GM18909 (cell line): ENCODE results near the gene GABRB2.

Experiments used
- ATAC-seq: cut with Tn5 transposase; IDR thresholded peaks from one replicate; pipeline ENCODE4 v1.9.1; 2021; ENCODE audit warnings: mild to moderate bottlenecking; ENCODE audit not compliant: unreplicated experiment, poor library complexity

The GABRB2 gene

GRCh38 chr5:161396171-161396570 is 150.4 kb downstream of the GABRB2 start:
- ATAC-seq = no peak

DNA sequence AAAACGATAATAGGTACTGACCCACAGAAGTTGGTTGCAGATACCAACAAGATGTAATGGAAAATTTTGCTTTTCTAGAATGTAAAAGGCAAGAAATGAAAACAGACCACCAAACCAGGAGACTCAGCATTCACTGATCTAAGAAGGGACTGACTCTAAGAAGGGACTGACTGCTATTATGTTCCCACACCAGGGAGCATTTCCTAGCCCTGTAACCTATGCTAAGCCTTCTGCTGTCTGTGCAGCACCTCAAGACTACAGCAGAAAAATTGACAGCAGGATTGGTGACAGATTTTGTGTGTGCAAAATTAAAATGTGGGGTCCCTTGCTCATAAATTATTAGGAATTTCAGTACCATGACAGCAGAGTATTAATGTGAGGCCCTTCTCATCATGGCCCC is 154.8 kb downstream of the GABRB2 start:
- ATAC-seq = no peak

GRCh38 chr5:161391016-161391415 is 155.5 kb downstream of the GABRB2 start:
- ATAC-seq = no peak

DNA sequence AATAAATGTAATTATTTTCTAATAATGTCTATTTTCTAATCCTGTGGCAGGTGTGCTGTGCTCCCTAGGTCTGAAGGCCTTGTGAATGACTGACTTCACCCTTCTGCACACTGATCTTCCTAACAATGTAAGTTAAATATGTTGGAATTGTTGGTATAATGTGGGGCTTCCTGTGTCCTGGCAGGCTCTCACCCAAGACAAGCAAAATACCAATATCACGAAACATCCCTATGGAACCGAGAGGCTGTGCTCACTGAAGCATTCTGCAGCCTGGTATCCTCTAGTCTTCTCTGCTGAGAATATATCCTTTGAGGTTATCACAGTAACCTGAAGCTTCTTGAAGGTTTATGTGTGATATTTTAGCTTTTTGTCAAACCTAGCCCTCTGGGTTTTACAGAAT is 159.4 kb downstream of the GABRB2 start:
- no peak for ATAC-seq

- no peak for ATAC-seq
Observed at GRCh38 chr5:161385027-161385426, 161.5 kb downstream of the GABRB2 start.

GRCh38 chr5:161382685-161383084 is 163.8 kb downstream of the GABRB2 start:
- no peak for ATAC-seq

DNA sequence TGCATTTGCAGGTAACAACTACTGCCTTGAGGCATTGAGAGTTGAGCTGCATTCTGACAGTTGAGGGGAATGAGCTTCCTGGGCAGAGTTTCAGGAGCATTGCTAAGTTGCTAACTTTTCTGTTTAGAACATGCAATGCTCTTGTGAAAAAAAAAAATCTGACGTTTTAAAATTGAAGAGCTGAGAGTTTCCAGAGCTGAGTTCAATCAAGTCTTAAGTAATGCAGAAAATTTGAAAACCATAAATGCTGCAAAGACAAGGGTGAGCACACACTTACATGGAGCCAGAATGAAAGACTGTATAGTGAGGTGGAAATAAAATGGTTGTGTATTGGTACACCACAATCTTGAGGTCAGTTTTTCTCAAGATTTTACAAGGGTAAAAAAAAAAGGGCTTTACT is 166.0 kb downstream of the GABRB2 start:
- no peak for ATAC-seq

- no peak for ATAC-seq
Observed at GRCh38 chr5:161378701-161379100, 167.8 kb downstream of the GABRB2 start.

GRCh38 chr5:161376034-161376433 is 170.5 kb downstream of the GABRB2 start:
- ATAC-seq = no peak

GRCh38 chr5:161373345-161373707 is 173.2 kb downstream of the GABRB2 start:
- no peak for ATAC-seq

- no peak for ATAC-seq
Observed at GRCh38 chr5:161372682-161373344, 173.7 kb downstream of the GABRB2 start.

- no peak for ATAC-seq
Observed at GRCh38 chr5:161369022-161369421, 177.5 kb downstream of the GABRB2 start.

GRCh38 chr5:161358446-161358845 is 188.1 kb downstream of the GABRB2 start:
- no peak for ATAC-seq

GRCh38 chr5:161344234-161344633 is 202.3 kb downstream of the GABRB2 start:
- ATAC-seq = no peak

- ATAC-seq = no peak
Observed at GRCh38 chr5:161342886-161343285, 203.6 kb downstream of the GABRB2 start.

GRCh38 chr5:161340012-161340411 is 206.5 kb downstream of the GABRB2 start:
- ATAC-seq = no peak

- no peak for ATAC-seq
Observed at GRCh38 chr5:161333194-161333880, 213.2 kb downstream of the GABRB2 start.

- no peak for ATAC-seq
Observed at GRCh38 chr5:161332343-161332742, 214.2 kb downstream of the GABRB2 start.

DNA sequence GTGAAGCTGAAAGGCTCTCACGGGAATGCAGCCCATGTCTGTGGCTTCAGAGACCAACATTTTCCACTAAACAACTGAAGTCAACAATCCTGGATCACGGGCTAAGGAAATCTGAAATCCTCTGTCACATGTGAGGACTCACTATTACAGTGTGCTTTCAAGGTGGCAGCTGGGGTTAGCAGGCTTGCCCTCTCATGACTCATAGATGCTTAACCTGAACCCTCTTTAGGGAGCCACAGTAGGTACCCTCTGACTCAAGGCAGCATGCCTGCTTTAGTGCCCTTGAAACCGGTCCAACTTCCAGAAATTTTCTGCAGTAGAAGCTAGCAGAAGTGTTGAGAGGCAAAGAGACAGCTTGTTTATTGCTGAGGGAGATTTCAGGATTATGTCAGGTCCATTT is 232.5 kb downstream of the GABRB2 start:
- ATAC-seq = no peak

DNA sequence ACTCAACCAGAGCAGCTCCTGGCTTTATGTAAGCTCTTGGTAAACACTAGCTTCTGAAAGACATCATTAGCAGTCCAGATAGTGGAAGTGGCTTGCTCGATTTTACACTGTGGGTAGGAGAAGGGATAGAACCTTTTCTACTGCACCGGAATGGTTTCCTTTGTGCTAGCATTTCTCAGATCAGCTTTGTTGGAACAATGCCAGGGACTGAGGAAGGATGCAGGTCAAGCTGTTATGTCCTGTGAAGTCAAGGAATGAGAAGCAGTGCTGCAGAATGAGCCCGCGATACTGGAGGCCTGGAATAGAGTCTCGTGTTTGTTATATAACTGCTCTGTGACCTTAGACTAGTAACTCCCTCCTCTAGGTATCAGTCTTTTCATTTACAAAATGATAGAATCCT is 233.6 kb downstream of the GABRB2 start:
- no peak for ATAC-seq

GRCh38 chr5:161311965-161312364 is 234.6 kb downstream of the GABRB2 start:
- ATAC-seq = peak; percentile 57

- peak; percentile 87 for ATAC-seq
Observed at GRCh38 chr5:161311146-161311708, 235.3 kb downstream of the GABRB2 start.
